Thyroid gland (tissue), 4 donors: ENCODE data around the gene GOLGA5.

ENCODE experiments used
- CTCF ChIP-seq, 6 experiments: fragments of 200-600 bp in 3 of 6; fragments of 450-650 bp in 3 of 6; sonication (generic) in 3 of 6; IDR thresholded peaks; one replicate each; pipeline ENCODE4 v1.5.1; 2016 to 2019; ENCODE audit warnings: antibody characterized with exemption in 6 of 6, mild to moderate bottlenecking in 2 of 6, inconsistent platforms in 1 of 6, moderate library complexity in 1 of 6
- POLR2A ChIP-seq, 2 donors: fragments of 450-650 bp; IDR thresholded peaks; one replicate each; pipeline ENCODE4 v1.6.1; 2017; ENCODE audit warnings: antibody characterized with exemption in 2 of 2, mild to moderate bottlenecking in 2 of 2, moderate library complexity in 1 of 2

GRCh38 chr14:92774572-92774971 lies 19.5 kb upstream of the GOLGA5 start:
- TF ChIP-seq CTCF (IDR thresholded peaks at IDR 0.05) (no peak), POLR2A (IDR thresholded peaks at IDR 0.05) (no peak)
